Nephron (organoid): ENCODE data around the gene CAVIN1.

Source experiments
- H3K27ac Mint-ChIP-seq, 3 experiments: 2 replicates each; pipeline ENCODE4 v1.8.0; 2020; ENCODE audit warnings: mixed read lengths in 3 of 3, mild to moderate bottlenecking in 2 of 3, moderate library complexity in 1 of 3
- H3K27me3 Mint-ChIP-seq: 2 replicates; pipeline ENCODE4 v1.8.0; 2021; ENCODE audit warnings: low read depth, mild to moderate bottlenecking, moderate library complexity, mixed read lengths
- H3K36me3 Mint-ChIP-seq: 2 replicates; pipeline ENCODE4 v1.8.0; 2020; ENCODE audit warnings: low read depth, mixed read lengths
- H3K4me1 Mint-ChIP-seq: 2 replicates; pipeline ENCODE4 v1.8.0; 2020; ENCODE audit warnings: mixed read lengths
- H3K4me3 Mint-ChIP-seq, 3 experiments: 2 replicates each; pipeline ENCODE4 v1.8.0; 2020; ENCODE audit warnings: mild to moderate bottlenecking in 3 of 3, mixed read lengths in 3 of 3, moderate library complexity in 2 of 3
- H3K9me3 Mint-ChIP-seq: 2 replicates; pipeline ENCODE4 v1.8.0; 2020; ENCODE audit warnings: mixed read lengths
- CTCF ChIP-seq, 3 experiments: fragments of 200-600 bp; sonication (generic); IDR thresholded peaks; one replicate each; pipeline ENCODE4 v1.5.0; 2021; ENCODE audit warnings: antibody characterized with exemption in 3 of 3; ENCODE audit not compliant: unreplicated experiment in 3 of 3

The CAVIN1 gene

GRCh38 chr17:42436391-42436790 lies 13.3 kb upstream of the CAVIN1 start:
- peaks cover 6% of the 10 kb centered on the region for H3K4me1 Mint-ChIP-seq
- H3K36me3 Mint-ChIP-seq = no peaks in the 10 kb centered on the region
- peaks cover 7% of the 10 kb centered on the region for H3K27me3 Mint-ChIP-seq
- H3K4me3 Mint-ChIP-seq = no peak overlapping the region
- no peak for TF ChIP-seq CTCF (IDR thresholded peaks at IDR 0.05; ENCODE audit: unreplicated experiment in 3 of 3)
- no peaks in the 10 kb centered on the region for H3K9me3 Mint-ChIP-seq
- H3K27ac Mint-ChIP-seq = peak overlapping the region in 1 of 3 experiments; percentile 24

DNA sequence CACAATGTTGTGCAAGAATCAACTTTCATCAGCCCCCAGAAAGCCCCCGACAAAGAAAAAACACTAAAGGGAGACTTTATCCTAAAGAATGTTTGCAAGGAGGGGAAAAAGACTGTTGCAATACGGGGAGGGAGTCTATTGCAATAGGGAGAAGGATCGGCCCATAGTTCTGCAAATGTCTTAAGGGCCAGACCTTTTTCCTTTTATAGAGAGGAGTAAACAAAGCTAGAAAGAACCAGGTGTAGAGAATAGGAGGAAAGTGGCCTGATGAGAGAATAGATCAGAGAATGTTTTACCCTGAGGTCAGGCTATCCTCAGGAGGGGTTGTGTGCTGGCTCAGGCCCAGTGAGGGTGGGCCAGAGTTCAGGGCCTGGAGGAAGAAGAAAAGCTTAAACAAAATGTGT lies 8.7 kb upstream of the CAVIN1 start:
- peaks cover 12% of the 10 kb centered on the region for H3K27me3 Mint-ChIP-seq

DNA sequence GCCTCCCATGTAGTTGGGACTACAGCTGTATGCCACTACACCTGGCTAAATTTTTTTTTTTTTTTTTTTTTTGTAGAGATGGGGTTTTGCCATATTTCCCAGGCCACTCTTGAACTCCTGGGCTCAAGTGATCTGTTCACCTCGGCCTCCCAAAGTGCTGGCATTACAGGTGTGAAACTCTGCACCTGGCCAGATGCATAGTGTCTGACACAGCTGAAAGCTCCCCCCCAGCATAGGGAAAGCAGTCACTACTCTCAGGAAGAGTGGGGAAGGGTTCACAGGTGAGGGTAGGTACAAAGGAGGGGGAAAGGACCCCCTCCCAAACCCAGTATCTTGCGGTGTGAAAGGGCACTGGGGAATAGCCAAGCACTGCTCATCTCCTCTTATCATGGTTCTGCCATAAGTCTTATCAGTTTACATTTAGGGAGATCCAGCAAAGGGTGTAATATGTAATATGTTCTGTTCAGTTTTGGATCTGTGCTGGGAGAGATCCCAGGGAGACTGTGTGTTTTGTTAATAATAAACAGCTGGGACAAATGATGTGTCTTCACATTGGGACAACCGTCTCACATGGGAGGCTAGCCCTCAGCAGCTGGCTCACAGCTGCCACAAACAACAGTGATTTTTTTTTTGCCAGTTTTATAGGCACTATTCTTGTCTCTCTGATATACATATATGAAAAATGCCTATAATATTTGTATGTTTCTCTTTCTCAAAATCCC lies 6.8 kb upstream of the CAVIN1 start:
- no peak overlapping the region for H3K4me3 Mint-ChIP-seq
- no peaks in the 10 kb centered on the region for H3K36me3 Mint-ChIP-seq
- no peak for TF ChIP-seq CTCF (IDR thresholded peaks at IDR 0.05; ENCODE audit: unreplicated experiment in 3 of 3)
- peak overlapping the region in 2 of 3 experiments; percentile 18 to 20 for H3K27ac Mint-ChIP-seq
- H3K4me1 Mint-ChIP-seq = peaks cover 27% of the 10 kb centered on the region
- H3K27me3 Mint-ChIP-seq = peaks cover 20% of the 10 kb centered on the region
- no peaks in the 10 kb centered on the region for H3K9me3 Mint-ChIP-seq

More for the DNA sequence above, 8.7 kb upstream of the CAVIN1 start:
- Mint-ChIP-seq H3K4me1 (peaks cover 27% of the 10 kb centered on the region), H3K4me3 (no peak overlapping the region), H3K9me3 (no peaks in the 10 kb centered on the region), H3K27ac (peak overlapping the region in 2 of 3 experiments; percentile 4 to 13), H3K36me3 (no peaks in the 10 kb centered on the region)
- no peak for TF ChIP-seq CTCF (IDR thresholded peaks at IDR 0.05; ENCODE audit: unreplicated experiment in 3 of 3)

- peak; percentile 55 to 71 (median 62) for TF ChIP-seq CTCF (IDR thresholded peaks at IDR 0.05; ENCODE audit: unreplicated experiment in 3 of 3)
- Mint-ChIP-seq H3K9me3 (no peaks in the 10 kb centered on the region), H3K27ac (peak overlapping the region; percentile 28 to 84 (median 50)), H3K4me1 (peaks cover 30% of the 10 kb centered on the region), H3K36me3 (no peaks in the 10 kb centered on the region), H3K4me3 (peak overlapping the region in 1 of 3 experiments; percentile 39), H3K27me3 (peaks cover 25% of the 10 kb centered on the region)
Observed at GRCh38 chr17:42428141-42428944, 5.3 kb upstream of the CAVIN1 start.

- Mint-ChIP-seq H3K9me3 (no peaks in the 10 kb centered on the region), H3K27me3 (peaks cover 53% of the 10 kb centered on the region), H3K36me3 (no peaks in the 10 kb centered on the region), H3K27ac (peak overlapping the region in 2 of 3 experiments; percentile 71 to 73), H3K4me1 (peaks cover 38% of the 10 kb centered on the region), H3K4me3 (peak overlapping the region in 1 of 3 experiments; percentile 73)
- no peak for TF ChIP-seq CTCF (IDR thresholded peaks at IDR 0.05; ENCODE audit: unreplicated experiment in 3 of 3)
Observed at GRCh38 chr17:42424991-42425610, 2.0 kb upstream of the CAVIN1 start.
